HCT116 (cell line): Measurements from ENCODE around the gene KCNN4. TPM values are rescaled to one million over a fixed set of nuclear protein-coding genes. Genes with fewer than 3 reads are reported as not detected.

Experiments used
- ATAC-seq: fragments of 200-7000 bp; cut with Tn5 transposase; 2 replicates; pipeline ENCODE4 v1.9.1; 2020; ENCODE audit warnings: mild to moderate bottlenecking, moderate library complexity
- BruUV-seq: library from RNA; stranded (reverse); fragments of 400-500 nt; replicated peaks from 2 replicates; lab custom pipeline; 2021; lab: Mats Ljungman, UMichigan
- CTCF ChIA-PET: fragments of 300-600 bp; sonication (Branson Sonifier 250); formaldehyde crosslinking; loops from one replicate; lab custom pipeline; 2021; ENCODE audit warnings: antibody characterized with exemption; lab: Charles Lee
- POLR2A ChIA-PET: fragments of 300-600, 350-600 bp; sonication (Branson Sonifier 250); formaldehyde crosslinking; loops from one replicate; lab custom pipeline; 2021; ENCODE audit warnings: antibody characterized with exemption; lab: Charles Lee
- RAD21 ChIA-PET, 2 experiments: fragments of 300-600 bp; sonication (Branson Sonifier 250); formaldehyde crosslinking; loops; one replicate each; lab custom pipeline; 2023; ENCODE audit warnings: low total read pairs in 2 of 2; ENCODE audit not compliant: uncharacterized antibody in 2 of 2, unreplicated experiment in 2 of 2, low non-redundant PET in 1 of 2; lab: Charles Lee
- DNase-seq: peaks from one replicate; pipeline ENCODE4 v3.0.0-alpha.2; 2010; ENCODE audit warnings: low read depth, low spot score
- H2AFZ ChIP-seq: fragments of 200-600 bp; shearing (Covaris generic), sonication (generic); 2 replicates; pipeline ENCODE4 v1.6.1; 2017; ENCODE audit warnings: low read depth, mixed run types, mixed read lengths, antibody characterized with exemption, low read length; ENCODE audit not compliant: poor library complexity, severe bottlenecking
- H3K27ac ChIP-seq: 2 replicates; pipeline ENCODE4 v1.5.1; 2012; ENCODE audit warnings: low read depth, low read length
- H3K27me3 ChIP-seq: fragments of 200-600 bp; sonication (generic); 2 replicates; pipeline ENCODE4 v1.6.1; 2016; ENCODE audit warnings: mixed run types, low read length, mixed read lengths; ENCODE audit not compliant: insufficient read depth
- H3K36me3 ChIP-seq, 2 experiments: fragments of 200-500 bp in 1 of 2; fragments of 200-600 bp in 1 of 2; sonication (Bioruptor generic) in 1 of 2; sonication (generic) in 1 of 2; 2 replicates each; pipeline versions ENCODE4 v1.5.1 to v1.6.1; 2014 to 2016; ENCODE audit warnings: low read length in 2 of 2, inconsistent platforms in 1 of 2, mixed read lengths in 1 of 2, mixed run types in 1 of 2; ENCODE audit not compliant: insufficient read depth in 2 of 2, control insufficient read depth in 1 of 2
- H3K4me1 ChIP-seq, 2 experiments: fragments of 200-600 bp in 1 of 2; sonication (generic) in 1 of 2; 2 replicates each; pipeline versions ENCODE4 v1.5.1 to v1.6.1; 2012 to 2017; ENCODE audit warnings: low read length in 2 of 2, inconsistent platforms in 1 of 2, mild to moderate bottlenecking in 1 of 2, mixed read lengths in 1 of 2, mixed run types in 1 of 2, moderate library complexity in 1 of 2; ENCODE audit not compliant: insufficient read depth in 2 of 2, control insufficient read depth in 1 of 2
- H3K4me2 ChIP-seq: fragments of 200-600 bp; sonication (generic); 2 replicates; pipeline ENCODE4 v1.6.1; 2017; ENCODE audit warnings: mixed run types, low read length, mixed read lengths
- H3K4me3 ChIP-seq, 2 experiments: fragments of 200-600 bp in 1 of 2; sonication (generic) in 1 of 2; replicated peaks in 1 of 2; 2 replicates each; pipeline ENCODE4 v1.5.1; 2011 to 2016; ENCODE audit warnings: low read length in 2 of 2, control low read depth in 1 of 2, low read depth in 1 of 2, mild to moderate bottlenecking in 1 of 2, mixed read lengths in 1 of 2, mixed run types in 1 of 2
- H3K79me2 ChIP-seq: fragments of 200-600 bp; sonication (generic); 2 replicates; pipeline ENCODE4 v1.6.1; 2017; ENCODE audit warnings: mild to moderate bottlenecking, mixed run types, low read length, moderate library complexity, mixed read lengths; ENCODE audit not compliant: insufficient read depth
- H3K9ac ChIP-seq: fragments of 200-600 bp; sonication (generic); 2 replicates; pipeline ENCODE4 v1.6.1; 2016; ENCODE audit warnings: low read length, mixed read lengths
- H3K9me2 ChIP-seq: fragments of 200-600 bp; sonication (generic), shearing (Covaris generic); 2 replicates; pipeline ENCODE4 v1.6.1; 2017; ENCODE audit warnings: mixed run types, mild to moderate bottlenecking, moderate library complexity; ENCODE audit not compliant: insufficient read depth
- H3K9me3 ChIP-seq, 2 experiments: fragments of 200-500 bp in 1 of 2; fragments of 200-600 bp in 1 of 2; sonication (Bioruptor generic) in 1 of 2; sonication (generic) in 1 of 2; 2 replicates each; pipeline ENCODE4 v1.6.1; 2014 to 2017; ENCODE audit warnings: low read length in 2 of 2, mixed read lengths in 2 of 2, inconsistent platforms in 1 of 2, low read depth in 1 of 2, mild to moderate bottlenecking in 1 of 2, mixed run types in 1 of 2, moderate library complexity in 1 of 2; ENCODE audit not compliant: control insufficient read depth in 1 of 2, insufficient read depth in 1 of 2
- H4K20me1 ChIP-seq: fragments of 200-600 bp; sonication (generic), shearing (Covaris generic); 2 replicates; pipeline ENCODE4 v1.6.1; 2017; ENCODE audit warnings: mixed run types, mild to moderate bottlenecking, moderate library complexity; ENCODE audit not compliant: insufficient read depth
- CEBPB ChIP-seq: IDR thresholded peaks from 2 replicates; pipeline ENCODE4 v1.6.1; 2012; ENCODE audit warnings: low read depth
- EGR1 ChIP-seq: IDR thresholded peaks from 2 replicates; pipeline ENCODE4 v1.6.1; 2012; ENCODE audit warnings: low read depth
- ELF1 ChIP-seq: IDR thresholded peaks from 2 replicates; pipeline ENCODE4 v1.6.1; 2012; ENCODE audit warnings: low read depth, borderline replicate concordance
- EZH2 ChIP-seq: fragments of 200-600 bp; sonication (generic); IDR thresholded peaks from 2 replicates; pipeline ENCODE4 v1.6.1; 2017; ENCODE audit warnings: antibody characterized with exemption, mixed run types
- EZH2phosphoT487 ChIP-seq: fragments of 200-600 bp; IDR thresholded peaks from 2 replicates; pipeline ENCODE4 v1.6.1; 2018; ENCODE audit warnings: antibody characterized with exemption, borderline replicate concordance
- JUND ChIP-seq: IDR thresholded peaks from 2 replicates; pipeline ENCODE4 v1.6.1; 2012
- POLR2A ChIP-seq: IDR thresholded peaks from 2 replicates; pipeline ENCODE4 v1.7.0; 2011; ENCODE audit warnings: borderline replicate concordance; ENCODE audit not compliant: insufficient read depth, insufficient read length; ENCODE audit errors: extremely low read depth
- POLR2AphosphoS5 ChIP-seq: IDR thresholded peaks from 2 replicates; pipeline ENCODE4 v1.6.1; 2011; ENCODE audit warnings: mild to moderate bottlenecking, low read depth, low read length, moderate library complexity
- SIN3A ChIP-seq: IDR thresholded peaks from 2 replicates; pipeline ENCODE4 v1.6.1; 2012; ENCODE audit warnings: low read depth
- SP1 ChIP-seq: IDR thresholded peaks from 2 replicates; pipeline ENCODE4 v1.6.1; 2012; ENCODE audit warnings: low read depth
- TCF7L2 ChIP-seq: IDR thresholded peaks from 2 replicates; pipeline ENCODE4 v1.7.0; 2011; ENCODE audit warnings: borderline replicate concordance, inconsistent platforms; ENCODE audit not compliant: insufficient read depth, insufficient read length; ENCODE audit errors: extremely low read depth
- YY1 ChIP-seq: IDR thresholded peaks from 2 replicates; pipeline ENCODE4 v1.6.1; 2011; ENCODE audit warnings: low read length, low read depth, moderate library complexity, mild to moderate bottlenecking; ENCODE audit not compliant: insufficient replicate concordance; ENCODE audit errors: extremely low read depth
- ZFX ChIP-seq: fragments of 450-650 bp; IDR thresholded peaks from 2 replicates; pipeline ENCODE4 v1.6.1; 2017
- ZNF274 ChIP-seq: fragments of 200-500 bp; sonication (Bioruptor generic); IDR thresholded peaks from 2 replicates; pipeline ENCODE4 v1.6.1; 2014; ENCODE audit warnings: mild to moderate bottlenecking, low read depth, low read length, inconsistent platforms
- intact Hi-C: fragments of 100-400 bp; cut with micrococcal nuclease; formaldehyde crosslinking; loops from 2 replicates; pipeline ENCODE4 v1.10.0; 2022
- total RNA-seq: library from RNA; stranded (reverse); gene quantifications from one replicate; pipeline ENCODE4 v1.2.1, GENCODE V29; 2021; ENCODE audit not compliant: unreplicated experiment
- TF ChIP-seq, protein P1 (sequence below), 3 experiments: fragments of 200-600 bp in 1 of 3; sonication (generic) in 1 of 3; IDR thresholded peaks in 2 of 3; conservative IDR thresholded peaks in 1 of 3; 2 replicates each; pipeline ENCODE4 v1.5.1; 2012 to 2017; ENCODE audit warnings: low read depth in 2 of 3, low read length in 2 of 3, antibody characterized with exemption in 1 of 3, borderline replicate concordance in 1 of 3, control low read depth in 1 of 3, mild to moderate bottlenecking in 1 of 3, mixed read lengths in 1 of 3, mixed run types in 1 of 3, moderate library complexity in 1 of 3; ENCODE audit not compliant: insufficient read depth in 1 of 3
- TF ChIP-seq, protein P2 (sequence below): IDR thresholded peaks from 2 replicates; pipeline ENCODE4 v1.6.1; 2011; ENCODE audit warnings: mild to moderate bottlenecking, low read length, moderate library complexity; ENCODE audit not compliant: insufficient replicate concordance; ENCODE audit errors: extremely low read depth
- TF ChIP-seq, protein P3 (sequence below): IDR thresholded peaks from 2 replicates; pipeline ENCODE4 v1.6.1; 2012; ENCODE audit warnings: low read depth
- TF ChIP-seq, protein P4 (sequence below): IDR thresholded peaks from 2 replicates; pipeline ENCODE4 v1.6.1; 2012
- TF ChIP-seq, protein P5 (sequence below): IDR thresholded peaks from 2 replicates; pipeline ENCODE4 v1.6.1; 2012

KCNN4 gene
- total RNA-seq, 1 experiment from 2014 or later = 72.9 TPM

DNA sequence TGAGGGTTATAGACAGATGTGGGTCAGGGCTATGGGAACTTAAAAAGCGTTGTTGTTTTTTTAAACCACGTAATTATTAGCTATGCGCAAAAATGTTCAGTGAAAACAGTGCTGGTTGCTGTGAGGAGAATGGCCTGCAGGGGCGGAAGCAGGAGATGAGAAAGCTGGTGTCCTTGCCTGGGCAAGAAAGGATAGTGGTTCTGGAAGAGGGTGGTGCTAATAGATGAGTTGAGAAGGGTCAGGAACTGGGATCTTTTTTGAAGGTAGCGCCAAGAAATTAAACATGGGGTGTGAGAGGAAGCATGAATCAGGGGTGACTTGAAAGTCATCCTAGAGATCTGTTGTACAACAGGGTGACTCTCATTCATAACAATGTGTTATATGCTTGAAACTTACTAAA is 21.3 kb downstream of the KCNN4 start:
- Histone ChIP-seq H3K4me2 (peak overlapping the region; percentile 81), H3K4me1 (peaks cover 82 to 95% of the 10 kb centered on the region in 2 experiments), H3K9ac (peak overlapping the region; percentile 67), H3K79me2 (peaks cover 13% of the 10 kb centered on the region), H2AFZ (no peak overlapping the region), H3K9me3 (no peaks in the 10 kb centered on the region), H4K20me1 (no peaks in the 10 kb centered on the region), H3K27ac (peak overlapping the region; percentile 98), H3K36me3 (no peaks in the 10 kb centered on the region), H3K9me2 (no peaks in the 10 kb centered on the region), H3K27me3 (no peaks in the 10 kb centered on the region), H3K4me3 (peak overlapping the region in 1 of 2 experiments; percentile 4; a peak in 1 of 4 replicates)
- CTCF ChIA-PET = interaction anchor here (0.6 to 6.5 kb wide), 7 partner anchors 7 to 91 kb away, joined by 3 to 46 read pairs (median 5); no protein-coding TSS in a partner anchor
- BruUV-seq = no TSS peak
- POLR2A ChIA-PET = interaction anchor here (0.6 to 1.4 kb wide), 5 partner anchors 14 to 91 kb away, joined by 3 to 10 read pairs (median 3); no protein-coding TSS in a partner anchor
- RAD21 ChIA-PET = interaction anchor here in 1 of 2 experiments (1.7 kb wide), 1 partner anchor 25 kb away, joined by 5 read pairs; no protein-coding TSS in a partner anchor
- DNase-seq = peak; percentile 90
- intact Hi-C loops = loop anchor here (2.0 to 5.0 kb wide), 2 partner anchors 25 to 193 kb away; partner anchors contain the start of gene ZNF221
- peak; percentile 54 for ATAC-seq
- TF ChIP-seq, protein P1, sequence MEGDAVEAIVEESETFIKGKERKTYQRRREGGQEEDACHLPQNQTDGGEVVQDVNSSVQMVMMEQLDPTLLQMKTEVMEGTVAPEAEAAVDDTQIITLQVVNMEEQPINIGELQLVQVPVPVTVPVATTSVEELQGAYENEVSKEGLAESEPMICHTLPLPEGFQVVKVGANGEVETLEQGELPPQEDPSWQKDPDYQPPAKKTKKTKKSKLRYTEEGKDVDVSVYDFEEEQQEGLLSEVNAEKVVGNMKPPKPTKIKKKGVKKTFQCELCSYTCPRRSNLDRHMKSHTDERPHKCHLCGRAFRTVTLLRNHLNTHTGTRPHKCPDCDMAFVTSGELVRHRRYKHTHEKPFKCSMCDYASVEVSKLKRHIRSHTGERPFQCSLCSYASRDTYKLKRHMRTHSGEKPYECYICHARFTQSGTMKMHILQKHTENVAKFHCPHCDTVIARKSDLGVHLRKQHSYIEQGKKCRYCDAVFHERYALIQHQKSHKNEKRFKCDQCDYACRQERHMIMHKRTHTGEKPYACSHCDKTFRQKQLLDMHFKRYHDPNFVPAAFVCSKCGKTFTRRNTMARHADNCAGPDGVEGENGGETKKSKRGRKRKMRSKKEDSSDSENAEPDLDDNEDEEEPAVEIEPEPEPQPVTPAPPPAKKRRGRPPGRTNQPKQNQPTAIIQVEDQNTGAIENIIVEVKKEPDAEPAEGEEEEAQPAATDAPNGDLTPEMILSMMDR (IDR thresholded peaks at IDR 0.05 in 2 of 3, conservative IDR thresholded peaks at IDR 0.05 in 1 of 3; ENCODE audit: borderline replicate concordance in 1 of 3, insufficient read depth in 1 of 3, low read depth in 2 of 3, low read length in 2 of 3) = peak in 2 of 3 experiments; percentile 61 to 70; a peak in 4 of 6 replicates
- peak; percentile 43 for TF ChIP-seq SIN3A
- TF ChIP-seq ELF1 = no peak
- TF ChIP-seq YY1 = peak; percentile 33
- TF ChIP-seq JUND = peak; percentile 82
- TF ChIP-seq, protein P2, sequence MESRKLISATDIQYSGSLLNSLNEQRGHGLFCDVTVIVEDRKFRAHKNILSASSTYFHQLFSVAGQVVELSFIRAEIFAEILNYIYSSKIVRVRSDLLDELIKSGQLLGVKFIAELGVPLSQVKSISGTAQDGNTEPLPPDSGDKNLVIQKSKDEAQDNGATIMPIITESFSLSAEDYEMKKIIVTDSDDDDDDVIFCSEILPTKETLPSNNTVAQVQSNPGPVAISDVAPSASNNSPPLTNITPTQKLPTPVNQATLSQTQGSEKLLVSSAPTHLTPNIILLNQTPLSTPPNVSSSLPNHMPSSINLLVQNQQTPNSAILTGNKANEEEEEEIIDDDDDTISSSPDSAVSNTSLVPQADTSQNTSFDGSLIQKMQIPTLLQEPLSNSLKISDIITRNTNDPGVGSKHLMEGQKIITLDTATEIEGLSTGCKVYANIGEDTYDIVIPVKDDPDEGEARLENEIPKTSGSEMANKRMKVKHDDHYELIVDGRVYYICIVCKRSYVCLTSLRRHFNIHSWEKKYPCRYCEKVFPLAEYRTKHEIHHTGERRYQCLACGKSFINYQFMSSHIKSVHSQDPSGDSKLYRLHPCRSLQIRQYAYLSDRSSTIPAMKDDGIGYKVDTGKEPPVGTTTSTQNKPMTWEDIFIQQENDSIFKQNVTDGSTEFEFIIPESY = no peak
- peak; percentile 96 for TF ChIP-seq SP1
- TF ChIP-seq EZH2 = no peak
- TF ChIP-seq, protein P3, sequence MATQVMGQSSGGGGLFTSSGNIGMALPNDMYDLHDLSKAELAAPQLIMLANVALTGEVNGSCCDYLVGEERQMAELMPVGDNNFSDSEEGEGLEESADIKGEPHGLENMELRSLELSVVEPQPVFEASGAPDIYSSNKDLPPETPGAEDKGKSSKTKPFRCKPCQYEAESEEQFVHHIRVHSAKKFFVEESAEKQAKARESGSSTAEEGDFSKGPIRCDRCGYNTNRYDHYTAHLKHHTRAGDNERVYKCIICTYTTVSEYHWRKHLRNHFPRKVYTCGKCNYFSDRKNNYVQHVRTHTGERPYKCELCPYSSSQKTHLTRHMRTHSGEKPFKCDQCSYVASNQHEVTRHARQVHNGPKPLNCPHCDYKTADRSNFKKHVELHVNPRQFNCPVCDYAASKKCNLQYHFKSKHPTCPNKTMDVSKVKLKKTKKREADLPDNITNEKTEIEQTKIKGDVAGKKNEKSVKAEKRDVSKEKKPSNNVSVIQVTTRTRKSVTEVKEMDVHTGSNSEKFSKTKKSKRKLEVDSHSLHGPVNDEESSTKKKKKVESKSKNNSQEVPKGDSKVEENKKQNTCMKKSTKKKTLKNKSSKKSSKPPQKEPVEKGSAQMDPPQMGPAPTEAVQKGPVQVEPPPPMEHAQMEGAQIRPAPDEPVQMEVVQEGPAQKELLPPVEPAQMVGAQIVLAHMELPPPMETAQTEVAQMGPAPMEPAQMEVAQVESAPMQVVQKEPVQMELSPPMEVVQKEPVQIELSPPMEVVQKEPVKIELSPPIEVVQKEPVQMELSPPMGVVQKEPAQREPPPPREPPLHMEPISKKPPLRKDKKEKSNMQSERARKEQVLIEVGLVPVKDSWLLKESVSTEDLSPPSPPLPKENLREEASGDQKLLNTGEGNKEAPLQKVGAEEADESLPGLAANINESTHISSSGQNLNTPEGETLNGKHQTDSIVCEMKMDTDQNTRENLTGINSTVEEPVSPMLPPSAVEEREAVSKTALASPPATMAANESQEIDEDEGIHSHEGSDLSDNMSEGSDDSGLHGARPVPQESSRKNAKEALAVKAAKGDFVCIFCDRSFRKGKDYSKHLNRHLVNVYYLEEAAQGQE = no peak
- TF ChIP-seq, protein P4, sequence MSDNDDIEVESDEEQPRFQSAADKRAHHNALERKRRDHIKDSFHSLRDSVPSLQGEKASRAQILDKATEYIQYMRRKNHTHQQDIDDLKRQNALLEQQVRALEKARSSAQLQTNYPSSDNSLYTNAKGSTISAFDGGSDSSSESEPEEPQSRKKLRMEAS = peak; percentile 71
- no peak for TF ChIP-seq EZH2phosphoT487
- peak; percentile 39; the same call in 1 of the 2 replicates for TF ChIP-seq EGR1
- TF ChIP-seq ZNF274 = no peak
- TF ChIP-seq TCF7L2 = peak; percentile 85
- TF ChIP-seq POLR2AphosphoS5 = peak; percentile 61; the same call in 1 of the 2 replicates
- TF ChIP-seq, protein P5, sequence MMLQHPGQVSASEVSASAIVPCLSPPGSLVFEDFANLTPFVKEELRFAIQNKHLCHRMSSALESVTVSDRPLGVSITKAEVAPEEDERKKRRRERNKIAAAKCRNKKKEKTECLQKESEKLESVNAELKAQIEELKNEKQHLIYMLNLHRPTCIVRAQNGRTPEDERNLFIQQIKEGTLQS = no peak
- no peak for TF ChIP-seq ZFX
- TF ChIP-seq POLR2A = no peak
- TF ChIP-seq CEBPB = peak; percentile 68; the same call in 1 of the 2 replicates
